BE2C (cell line): ENCODE results near the gene RBM27.
A peak's percentile ranks its signal among the peaks of the same experiment; 100 is the strongest.
"Not testable (repeated sequence)": the region's sequence is repeated elsewhere in the genome, so short reads cannot be mapped to it uniquely, and the experiment has no call there.

ENCODE experiments used
- DNase-seq: peaks from one replicate; pipeline ENCODE4 v3.0.0-alpha.2; 2020
- H3K27me3 ChIP-seq: fragments of 250-450 bp; sonication (Bioruptor Pico); 2 replicates; pipeline ENCODE4 v1.5.1; 2020; ENCODE audit warnings: mild to moderate bottlenecking
- H3K36me3 ChIP-seq: fragments of 250-450 bp; sonication (Bioruptor Pico); 2 replicates; pipeline ENCODE4 v1.5.1; 2020; ENCODE audit warnings: mild to moderate bottlenecking
- H3K4me1 ChIP-seq: fragments of 250-450 bp; sonication (Bioruptor Pico); 2 replicates; pipeline ENCODE4 v1.5.1; 2020
- H3K4me3 ChIP-seq: 2 replicates; pipeline ENCODE4 v1.5.1; 2011; ENCODE audit warnings: low read depth, low read length
- H3K9me3 ChIP-seq: fragments of 250-450 bp; sonication (Bioruptor Pico); 2 replicates; pipeline ENCODE4 v1.5.1; 2020
- TF ChIP-seq, protein P1 (sequence below): IDR thresholded peaks from 2 replicates; pipeline ENCODE4 v1.5.1; 2012; ENCODE audit warnings: mild to moderate bottlenecking, low read depth, low read length

The RBM27 gene

DNA sequence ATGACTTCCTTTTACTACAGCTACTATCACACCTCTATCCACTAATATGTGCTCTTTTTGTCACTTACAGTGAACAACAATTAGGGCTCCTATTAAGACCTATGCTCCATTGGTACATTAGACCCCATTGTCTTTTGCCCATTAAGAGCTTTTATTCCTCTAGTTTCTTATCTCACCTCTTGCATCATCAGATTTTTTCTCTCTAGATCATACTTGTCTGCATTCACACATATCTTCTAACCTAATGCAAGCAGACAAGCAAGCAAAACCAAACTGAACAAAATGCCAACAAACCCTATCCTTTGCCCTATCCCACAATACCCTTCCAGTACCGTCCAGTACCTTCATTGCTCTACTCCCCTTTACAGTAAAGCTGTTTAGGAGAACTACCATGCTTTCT is 10.1 kb upstream of the RBM27 start:
- DNase-seq: no peak
- TF ChIP-seq, protein P1, sequence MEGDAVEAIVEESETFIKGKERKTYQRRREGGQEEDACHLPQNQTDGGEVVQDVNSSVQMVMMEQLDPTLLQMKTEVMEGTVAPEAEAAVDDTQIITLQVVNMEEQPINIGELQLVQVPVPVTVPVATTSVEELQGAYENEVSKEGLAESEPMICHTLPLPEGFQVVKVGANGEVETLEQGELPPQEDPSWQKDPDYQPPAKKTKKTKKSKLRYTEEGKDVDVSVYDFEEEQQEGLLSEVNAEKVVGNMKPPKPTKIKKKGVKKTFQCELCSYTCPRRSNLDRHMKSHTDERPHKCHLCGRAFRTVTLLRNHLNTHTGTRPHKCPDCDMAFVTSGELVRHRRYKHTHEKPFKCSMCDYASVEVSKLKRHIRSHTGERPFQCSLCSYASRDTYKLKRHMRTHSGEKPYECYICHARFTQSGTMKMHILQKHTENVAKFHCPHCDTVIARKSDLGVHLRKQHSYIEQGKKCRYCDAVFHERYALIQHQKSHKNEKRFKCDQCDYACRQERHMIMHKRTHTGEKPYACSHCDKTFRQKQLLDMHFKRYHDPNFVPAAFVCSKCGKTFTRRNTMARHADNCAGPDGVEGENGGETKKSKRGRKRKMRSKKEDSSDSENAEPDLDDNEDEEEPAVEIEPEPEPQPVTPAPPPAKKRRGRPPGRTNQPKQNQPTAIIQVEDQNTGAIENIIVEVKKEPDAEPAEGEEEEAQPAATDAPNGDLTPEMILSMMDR: no peak
- Histone ChIP-seq H3K9me3 (no peaks in the 10 kb centered on the region), H3K4me3 (no peak overlapping the region), H3K36me3 (no peaks in the 10 kb centered on the region), H3K4me1 (no peaks in the 10 kb centered on the region), H3K27me3 (no peaks in the 10 kb centered on the region; the same call in 1 of the 2 replicates)

DNA sequence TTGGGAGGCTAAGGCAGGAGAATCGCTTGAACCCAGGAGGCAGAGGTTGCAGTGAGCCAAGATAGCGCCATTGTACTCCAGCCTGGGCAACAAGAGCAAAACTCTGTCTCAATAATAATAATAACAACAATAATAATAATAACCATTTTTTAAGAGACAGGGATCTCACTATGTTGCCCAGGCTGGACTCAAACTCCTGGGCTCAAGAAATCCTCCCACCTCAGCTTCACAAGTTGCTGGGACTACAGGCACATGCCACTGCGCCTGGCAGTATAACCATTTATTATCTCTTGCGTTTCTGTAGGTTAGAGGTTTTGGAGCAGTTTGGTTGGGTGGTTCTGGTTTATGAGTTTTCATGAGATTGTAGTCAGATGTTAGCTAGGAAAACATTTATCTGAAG is 8.4 kb upstream of the RBM27 start:
- DNase-seq, H3K4me1 ChIP-seq, H3K4me3 ChIP-seq, H3K9me3 ChIP-seq, H3K36me3 ChIP-seq, H3K27me3 ChIP-seq: not testable (repeated sequence)

DNA sequence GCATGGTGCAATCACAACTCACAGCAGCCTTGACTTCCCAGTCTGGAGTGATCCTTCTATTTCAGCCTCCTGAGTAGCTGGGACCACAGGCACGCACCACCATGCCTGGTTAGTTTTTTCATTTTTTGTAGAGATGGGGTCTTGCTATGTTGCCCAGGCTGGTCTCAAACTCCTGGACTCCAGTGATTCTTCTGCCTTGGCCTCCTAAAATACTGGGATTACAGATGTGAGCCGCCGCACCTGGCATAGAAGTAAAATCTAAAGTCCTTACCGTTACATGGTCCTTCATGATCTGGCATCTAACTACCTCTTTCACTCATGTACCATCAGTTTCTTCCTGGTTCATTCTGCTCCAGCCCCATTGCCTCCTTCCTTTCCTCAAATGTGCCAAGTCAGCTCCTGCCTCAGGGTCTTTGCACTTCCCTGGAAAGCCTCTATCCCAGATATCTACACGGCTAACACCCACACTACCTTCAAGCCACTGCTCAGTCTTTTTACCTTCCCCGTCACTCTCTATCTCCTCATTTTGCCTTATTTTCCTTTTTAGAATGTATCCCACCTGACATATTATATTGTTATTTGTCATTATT is 6.9 kb upstream of the RBM27 start:
- no peaks in the 10 kb centered on the region for H3K27me3 ChIP-seq
- no peaks in the 10 kb centered on the region for H3K36me3 ChIP-seq
- no peaks in the 10 kb centered on the region for H3K4me1 ChIP-seq
- no peaks in the 10 kb centered on the region for H3K9me3 ChIP-seq
- TF ChIP-seq, protein P1: no peak
- no peak overlapping the region for H3K4me3 ChIP-seq
- no peak for DNase-seq

DNA sequence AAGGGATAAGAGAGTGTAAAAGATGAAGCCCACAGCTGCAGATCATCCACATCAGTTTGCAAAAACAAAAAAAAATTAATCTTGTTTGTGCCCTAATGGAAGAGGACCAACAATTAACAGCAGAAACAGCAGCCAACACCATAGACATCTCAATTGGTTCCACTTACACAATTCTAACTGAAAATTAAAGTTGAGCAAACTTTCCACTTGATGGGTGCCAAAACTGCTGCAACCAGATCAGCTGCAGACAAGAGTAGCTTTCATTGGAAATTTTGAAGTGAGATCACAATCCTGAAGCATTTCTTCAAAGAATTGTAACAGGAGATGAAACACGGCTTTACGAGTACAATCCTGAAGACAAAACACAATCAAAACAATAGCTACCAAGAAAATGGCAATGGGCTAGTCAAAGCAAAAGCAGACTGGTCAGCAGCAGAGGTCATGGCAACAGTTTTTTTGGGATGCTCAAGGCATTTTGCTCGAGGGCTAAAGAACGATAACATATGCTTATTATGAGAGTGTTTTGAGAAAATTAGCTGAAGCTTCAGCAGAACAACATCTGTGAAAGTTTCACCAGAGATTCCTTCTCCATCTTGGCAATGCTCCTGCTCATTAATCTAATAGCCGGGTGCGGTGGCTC is 4.1 kb upstream of the RBM27 start:
- no peak overlapping the region for H3K4me3 ChIP-seq
- TF ChIP-seq, protein P1: no peak
- no peaks in the 10 kb centered on the region for H3K9me3 ChIP-seq
- no peaks in the 10 kb centered on the region for H3K4me1 ChIP-seq
- no peaks in the 10 kb centered on the region for H3K36me3 ChIP-seq
- no peaks in the 10 kb centered on the region for H3K27me3 ChIP-seq
- DNase-seq: no peak

DNA sequence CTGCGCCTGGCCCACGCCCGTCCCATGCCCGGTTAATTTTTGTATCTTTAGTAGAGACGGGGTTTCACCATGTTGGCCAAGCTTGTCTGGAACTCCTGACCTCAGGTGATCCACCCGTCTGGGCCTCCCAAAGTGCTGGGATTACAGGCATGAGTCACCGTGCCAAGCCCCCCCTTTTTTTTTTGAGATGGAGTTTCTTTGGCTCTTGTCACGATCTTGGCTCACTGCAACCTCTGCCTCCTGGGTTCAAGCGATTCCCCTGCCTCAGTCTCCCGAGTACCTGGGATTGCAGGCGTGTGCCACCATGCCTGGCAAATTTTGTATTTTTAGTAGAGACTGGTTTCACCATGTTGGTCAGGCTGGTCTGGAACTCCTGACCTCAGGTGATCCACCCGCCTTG is 1.6 kb upstream of the RBM27 start:
- not testable (repeated sequence) for H3K27me3 ChIP-seq, H3K36me3 ChIP-seq, H3K4me1 ChIP-seq, H3K9me3 ChIP-seq, DNase-seq, H3K4me3 ChIP-seq

DNA sequence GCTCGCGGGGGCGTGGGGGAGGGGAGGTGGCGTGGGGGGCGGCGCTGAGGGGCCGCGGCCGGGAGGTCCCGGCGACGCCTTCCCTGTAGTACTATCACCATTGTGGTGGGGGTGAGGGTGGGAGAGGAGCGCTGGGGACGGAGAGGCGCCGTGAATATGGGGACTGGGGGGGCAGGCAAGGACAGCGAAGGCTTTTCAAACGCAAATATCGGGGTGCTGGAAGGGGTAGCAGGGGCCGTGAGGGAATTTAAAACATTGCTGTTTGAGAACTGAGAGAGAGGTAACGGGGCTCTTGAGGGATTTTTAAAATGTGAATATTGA is 427 bp downstream of the RBM27 start:
- Histone ChIP-seq H3K4me1 (no peaks in the 10 kb centered on the region; the same call in 1 of the 2 replicates), H3K27me3 (no peaks in the 10 kb centered on the region), H3K9me3 (no peaks in the 10 kb centered on the region), H3K36me3 (no peaks in the 10 kb centered on the region), H3K4me3 (peak overlapping the region; percentile 73)
- TF ChIP-seq, protein P1: no peak
- DNase-seq: no peak

DNA sequence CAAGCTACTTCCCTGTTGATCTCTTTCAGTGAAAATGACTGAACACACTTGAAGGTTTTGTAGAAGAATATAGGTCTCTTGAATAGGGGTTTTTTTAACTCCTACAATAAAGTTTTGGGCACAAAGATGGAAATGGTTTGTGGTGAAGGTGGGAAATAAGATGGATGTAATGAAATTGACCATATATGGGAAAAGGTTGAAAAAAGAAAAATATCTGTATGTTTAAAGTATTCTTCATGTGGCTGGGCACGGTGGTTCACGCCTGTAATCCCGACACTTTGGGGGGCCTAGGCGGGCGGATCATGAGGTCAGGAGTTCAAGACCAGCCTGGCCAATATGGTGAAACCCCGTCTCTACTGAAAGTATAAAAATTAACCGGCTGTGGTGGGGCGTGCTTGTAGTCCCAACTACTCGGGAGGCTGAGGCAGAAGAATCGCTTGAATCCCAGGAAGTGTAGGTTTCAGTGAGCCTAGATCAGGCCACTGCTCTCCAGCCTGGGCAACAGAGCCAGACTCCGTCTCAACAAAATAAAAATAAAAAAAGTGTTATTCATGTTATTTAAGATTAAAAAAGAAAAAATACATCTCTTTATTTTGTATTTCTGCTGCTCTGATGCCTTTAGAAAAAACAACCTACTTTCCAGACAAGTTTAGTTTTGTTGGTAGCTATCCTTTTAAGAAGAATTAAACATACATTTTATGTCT is 2.2 kb downstream of the RBM27 start:
- H3K4me1 ChIP-seq: no peaks in the 10 kb centered on the region; the same call in 1 of the 2 replicates
- no peaks in the 10 kb centered on the region for H3K36me3 ChIP-seq
- H3K4me3 ChIP-seq: no peak overlapping the region
- TF ChIP-seq, protein P1: no peak
- no peak for DNase-seq
- no peaks in the 10 kb centered on the region for H3K9me3 ChIP-seq
- no peaks in the 10 kb centered on the region for H3K27me3 ChIP-seq
